NCI-H1092 treated with DMSO at 0.1 percent for 48 hours (cell line): ENCODE data around the gene POMT2.
"Not testable (repeated sequence)": the region's sequence is repeated elsewhere in the genome, so short reads cannot be mapped to it uniquely, and the experiment has no call there.

Source experiments
- DNase-seq: peaks from one replicate; lab custom pipeline; 2025; lab: John Stamatoyannopoulos, UW

Gene POMT2

GRCh38 chr14:77324816-77325745, 4.4 kb upstream of the POMT2 start:
- DNase-seq = peak; percentile 26

- DNase-seq = no peak
Measured at GRCh38 chr14:77324289-77324688, 3.6 kb upstream of the POMT2 start.

GRCh38 chr14:77323571-77323970, 2.9 kb upstream of the POMT2 start:
- DNase-seq = no peak

GRCh38 chr14:77322951-77323350, 2.3 kb upstream of the POMT2 start:
- DNase-seq = no peak

- DNase-seq = no peak
Measured at GRCh38 chr14:77322250-77322902, 1.7 kb upstream of the POMT2 start.

GRCh38 chr14:77319422-77319821, 1.3 kb downstream of the POMT2 start:
- no peak for DNase-seq

GRCh38 chr14:77318756-77319155, 1.9 kb downstream of the POMT2 start:
- DNase-seq = not testable (repeated sequence)

- no peak for DNase-seq
Measured at GRCh38 chr14:77318006-77318553, 2.6 kb downstream of the POMT2 start.

GRCh38 chr14:77316872-77317301, 3.8 kb downstream of the POMT2 start:
- peak; percentile 37 for DNase-seq

GRCh38 chr14:77316195-77316505, 4.5 kb downstream of the POMT2 start:
- no peak for DNase-seq

- no peak for DNase-seq
Measured at GRCh38 chr14:77314539-77315457, 5.9 kb downstream of the POMT2 start.

GRCh38 chr14:77314043-77314442, 6.6 kb downstream of the POMT2 start:
- no peak for DNase-seq

GRCh38 chr14:77313371-77313770, 7.3 kb downstream of the POMT2 start:
- no peak for DNase-seq

GRCh38 chr14:77311217-77311616, 9.5 kb downstream of the POMT2 start:
- DNase-seq = no peak

- no peak for DNase-seq
Measured at GRCh38 chr14:77310026-77310425, 10.7 kb downstream of the POMT2 start.

- DNase-seq = no peak
Measured at GRCh38 chr14:77309131-77309530, 11.6 kb downstream of the POMT2 start.

- DNase-seq = no peak
Measured at GRCh38 chr14:77306851-77307496, 13.7 kb downstream of the POMT2 start.

- DNase-seq = no peak
Measured at GRCh38 chr14:77306416-77306815, 14.3 kb downstream of the POMT2 start.

GRCh38 chr14:77305696-77306095, 15.0 kb downstream of the POMT2 start:
- DNase-seq = no peak

GRCh38 chr14:77303417-77304156, 17.1 kb downstream of the POMT2 start:
- DNase-seq = no peak

GRCh38 chr14:77302926-77303325, 17.8 kb downstream of the POMT2 start:
- DNase-seq = no peak
